Thyroid gland (tissue), 4 donors: ENCODE results near the gene FBXL22.

Experiments used
- CTCF ChIP-seq, 6 experiments: fragments of 200-600 bp in 3 of 6; fragments of 450-650 bp in 3 of 6; sonication (generic) in 3 of 6; IDR thresholded peaks; one replicate each; pipeline ENCODE4 v1.5.1; 2016 to 2019; ENCODE audit warnings: antibody characterized with exemption in 6 of 6, mild to moderate bottlenecking in 2 of 6, inconsistent platforms in 1 of 6, moderate library complexity in 1 of 6
- POLR2A ChIP-seq, 2 donors: fragments of 450-650 bp; IDR thresholded peaks; one replicate each; pipeline ENCODE4 v1.6.1; 2017; ENCODE audit warnings: antibody characterized with exemption in 2 of 2, mild to moderate bottlenecking in 2 of 2, moderate library complexity in 1 of 2

GRCh38 chr15:63601704-63602185, 4.6 kb downstream of the FBXL22 start:
- TF ChIP-seq CTCF (IDR thresholded peaks at IDR 0.05) (no peak), POLR2A (IDR thresholded peaks at IDR 0.05) (peak in 1 of 2 donors; percentile 41)
